Measurements from ENCODE around the gene ABCB9. TPM values are rescaled to one million over a fixed set of nuclear protein-coding genes. Genes with fewer than 3 reads are reported as not detected.

The ABCB9 gene
- total and polyA plus RNA-seq, 2 of the 8 experiments (the other 6 are each of a cell fraction or from before 2014, with no cell fraction given), result 3.8 to 8.0 TPM

GRCh38 chr12:122958198-122958888 lies 7.9 kb downstream of the ABCB9 start (continued):
- TF ChIP-seq USF2 (IDR thresholded peaks at IDR 0.05; ENCODE audit: low read length), result no peak
- TF ChIP-seq EP300 (IDR thresholded peaks at IDR 0.05; ENCODE audit: borderline replicate concordance in 1 of 2, low read depth in 2 of 2, low read length in 2 of 2), result no peak
- TF ChIP-seq PHF8 (conservative IDR thresholded peaks at IDR 0.05; ENCODE audit: low read depth, low read length), result no peak
- no peak for TF ChIP-seq GTF2F1 (IDR thresholded peaks at IDR 0.05; ENCODE audit: borderline replicate concordance, low read depth, low read length)

Data from H1 (cell line).